ENCODE measurements around the gene MYOM3.
"Not testable (repeated sequence)": the region's sequence is repeated elsewhere in the genome, so short reads cannot be mapped to it uniquely, and the experiment has no call there.

Gene MYOM3

DNA sequence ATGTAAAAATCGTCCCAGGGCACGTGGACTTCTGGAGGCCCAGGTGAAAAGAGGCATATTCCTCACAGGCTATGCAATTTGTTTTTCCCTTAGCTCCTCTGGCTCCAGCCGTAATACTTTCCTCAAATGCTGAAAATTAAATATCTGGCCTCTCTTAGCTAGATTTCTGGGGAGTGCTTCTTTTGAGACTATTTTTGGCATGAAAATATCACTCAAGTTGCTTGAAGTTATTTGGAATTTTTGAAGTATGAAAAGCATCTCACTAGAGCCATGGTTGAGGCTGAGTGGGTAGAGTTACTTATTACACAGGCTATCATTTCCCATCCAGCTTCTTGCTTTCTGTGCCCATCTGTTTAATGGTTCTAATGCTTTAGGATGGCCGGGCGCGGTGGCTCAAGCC, 59.7 kb downstream of the MYOM3 start:
- peak in 1 of 42 donors; percentile 2 for DNase-seq
- intact Hi-C loops (cut with DNase I): no loop called here

DNA sequence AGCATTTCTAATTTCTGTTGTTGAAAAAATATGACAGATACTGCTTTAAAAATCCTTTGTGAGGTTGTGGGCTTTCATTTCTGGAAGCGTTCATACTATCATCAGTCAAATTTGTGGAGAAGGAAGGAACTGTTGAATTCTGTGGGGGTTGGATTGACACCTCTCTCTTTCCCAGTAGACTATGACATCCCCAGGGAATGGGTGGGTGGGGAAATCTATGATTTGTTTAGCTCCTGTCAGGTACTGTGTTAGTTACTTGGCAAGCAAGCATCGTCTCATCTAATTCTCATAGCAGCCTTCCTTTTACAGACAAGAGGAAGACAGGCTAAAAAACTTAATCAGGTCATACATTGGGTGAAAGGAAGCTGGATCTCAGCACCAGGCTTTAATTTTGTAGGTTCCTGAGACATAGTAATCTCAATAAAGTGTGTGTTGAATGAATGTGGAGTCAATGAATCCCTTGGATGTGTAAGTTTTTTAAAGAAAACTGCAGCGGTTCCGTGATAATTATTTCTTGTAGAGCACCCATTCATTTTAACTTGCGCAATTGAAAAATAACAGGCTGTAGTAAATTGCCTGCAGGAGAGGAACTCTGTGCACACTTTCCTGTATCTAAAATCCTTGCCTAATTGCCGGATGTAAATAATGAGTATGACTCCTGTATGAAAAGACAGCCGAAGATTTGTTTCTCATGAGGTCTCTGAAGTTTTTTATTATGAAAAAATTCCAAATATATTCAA, 60.6 kb downstream of the MYOM3 start:
- intact Hi-C loops (cut with DNase I): no loop called here
- DNase-seq: peak in 10 of 42 donors; percentile 5 to 67 (median 36)

DNA sequence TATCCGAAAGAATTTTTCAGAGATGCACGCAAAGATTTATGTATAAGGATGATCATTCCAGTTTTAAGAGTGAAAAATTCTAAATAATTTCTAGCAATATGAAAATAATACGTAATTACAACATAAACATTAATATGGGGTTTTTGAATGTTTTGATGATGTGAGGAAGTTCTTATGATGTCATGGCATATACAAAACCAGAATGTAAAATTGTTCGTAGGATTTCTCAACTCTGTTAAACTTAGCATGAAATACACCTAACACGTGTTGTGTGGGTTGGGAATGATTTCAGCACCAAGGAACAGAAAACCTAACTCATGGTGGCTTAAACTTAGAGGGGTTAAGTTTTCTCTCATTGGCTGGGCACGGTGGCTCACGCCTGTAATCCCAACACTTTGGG, 62.2 kb downstream of the MYOM3 start:
- intact Hi-C loops (cut with DNase I): no loop called here
- no peak for DNase-seq

DNA sequence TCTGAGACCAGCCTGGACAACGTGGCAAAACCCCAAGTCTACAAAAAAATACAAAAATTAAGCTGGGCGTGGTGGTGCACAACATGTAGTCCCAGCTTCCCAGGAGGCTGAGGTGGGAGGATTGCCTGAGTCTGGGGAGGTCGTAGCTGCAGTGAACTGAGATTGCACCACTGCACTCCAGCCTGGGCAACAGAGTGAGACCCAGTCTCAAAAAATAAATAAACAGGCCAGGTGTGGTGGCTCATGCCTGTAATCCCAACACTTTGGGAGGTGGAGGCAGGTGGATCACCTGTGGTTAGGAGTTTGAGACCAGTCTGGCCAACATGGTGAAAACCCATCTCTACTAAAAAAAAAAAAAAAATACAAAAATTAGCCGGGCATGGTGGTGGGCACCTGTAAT, 63.0 kb downstream of the MYOM3 start:
- intact Hi-C loops (cut with DNase I); DNase-seq: not testable (repeated sequence)

DNA sequence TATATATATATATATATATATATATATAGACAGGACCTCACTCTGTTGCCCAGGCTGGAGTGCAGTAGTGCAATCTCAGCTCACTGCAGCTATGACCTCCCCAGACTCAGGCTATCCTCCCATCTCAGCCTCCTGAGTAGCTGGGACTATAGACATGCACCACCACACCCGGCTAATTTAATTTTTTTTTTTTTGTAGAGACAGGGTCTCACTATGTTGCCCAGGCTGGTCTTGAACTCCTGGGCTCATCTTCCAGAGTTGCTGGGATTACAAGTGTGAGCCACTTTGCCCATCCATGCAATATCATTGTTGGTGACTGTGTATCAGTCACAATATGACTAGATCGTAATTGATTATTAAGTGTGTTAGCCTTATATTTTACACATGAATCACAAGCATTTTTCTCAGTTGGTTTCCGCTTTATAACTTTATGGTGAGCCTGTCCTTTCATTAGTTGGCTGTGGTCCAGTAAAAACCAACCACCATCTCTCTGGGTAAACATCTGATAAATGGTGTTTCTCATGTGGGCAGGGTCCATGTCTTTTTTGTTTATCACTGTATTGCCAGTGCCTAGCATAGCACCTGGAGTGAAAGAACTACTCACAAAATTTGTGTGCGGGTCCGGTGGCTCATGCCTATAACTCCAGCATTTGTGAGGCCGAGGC, 63.6 kb downstream of the MYOM3 start:
- DNase-seq: no peak
- intact Hi-C loops (cut with DNase I): no loop called here

DNA sequence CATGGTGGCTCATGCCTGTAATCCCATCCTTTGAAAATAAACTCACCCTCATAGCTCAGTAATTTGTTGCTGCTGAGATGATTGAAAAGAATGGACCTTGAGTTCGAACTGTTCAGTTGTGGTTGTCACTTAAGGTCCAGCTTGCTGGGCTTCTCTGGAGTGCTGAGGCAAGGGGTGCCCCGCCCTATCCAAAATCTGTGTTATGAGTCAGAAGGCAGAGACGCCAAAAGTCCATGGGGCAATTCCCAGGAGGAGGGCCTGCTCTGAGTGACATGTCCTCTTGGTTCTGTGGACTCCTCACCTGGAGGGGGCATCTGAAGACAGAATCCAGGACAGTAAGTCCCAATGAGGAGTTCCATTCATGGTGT, 64.8 kb downstream of the MYOM3 start:
- DNase-seq: no peak
- intact Hi-C loops (cut with DNase I): no loop called here

DNA sequence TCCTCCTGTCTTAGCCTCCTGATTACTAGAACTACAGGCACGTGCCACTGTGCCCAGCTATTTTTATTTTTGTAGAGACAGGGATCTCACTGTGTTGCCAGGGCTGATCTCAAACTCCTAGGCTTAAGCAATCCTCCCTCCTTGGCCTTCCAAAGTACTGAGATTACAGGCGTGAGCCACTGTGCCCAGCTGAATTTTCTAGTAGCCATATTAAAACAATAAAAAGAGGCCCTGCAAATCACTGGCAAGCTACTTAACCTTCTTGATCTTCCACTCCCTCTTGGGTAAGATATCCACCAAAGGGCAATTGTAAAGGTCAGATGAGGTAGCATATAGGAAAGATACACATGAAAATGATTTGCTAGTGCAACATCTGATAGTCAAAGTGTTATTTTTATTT, 66.2 kb downstream of the MYOM3 start:
- intact Hi-C loops (cut with DNase I): no loop called here
- DNase-seq: no peak

DNA sequence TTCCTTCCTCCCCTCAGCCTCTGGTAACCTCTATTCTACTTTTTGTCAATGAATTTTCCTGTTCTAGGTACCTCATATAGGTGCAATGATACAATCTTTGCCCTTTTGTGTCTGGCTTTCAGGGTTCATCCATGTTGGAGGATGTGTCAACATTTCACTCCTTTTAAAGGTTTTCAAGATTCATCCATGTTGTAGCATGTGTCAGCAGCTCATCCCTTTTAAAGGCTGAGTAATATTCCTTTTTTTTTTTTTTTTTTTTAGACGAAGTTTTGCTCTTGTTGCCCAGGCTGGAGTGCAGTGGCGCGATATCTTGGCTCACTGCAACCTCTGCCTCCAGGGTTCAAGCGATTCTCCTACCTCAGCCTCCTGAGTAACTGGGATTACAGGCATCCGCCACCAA, 67.3 kb downstream of the MYOM3 start:
- intact Hi-C loops (cut with DNase I); DNase-seq: not testable (repeated sequence)

DNA sequence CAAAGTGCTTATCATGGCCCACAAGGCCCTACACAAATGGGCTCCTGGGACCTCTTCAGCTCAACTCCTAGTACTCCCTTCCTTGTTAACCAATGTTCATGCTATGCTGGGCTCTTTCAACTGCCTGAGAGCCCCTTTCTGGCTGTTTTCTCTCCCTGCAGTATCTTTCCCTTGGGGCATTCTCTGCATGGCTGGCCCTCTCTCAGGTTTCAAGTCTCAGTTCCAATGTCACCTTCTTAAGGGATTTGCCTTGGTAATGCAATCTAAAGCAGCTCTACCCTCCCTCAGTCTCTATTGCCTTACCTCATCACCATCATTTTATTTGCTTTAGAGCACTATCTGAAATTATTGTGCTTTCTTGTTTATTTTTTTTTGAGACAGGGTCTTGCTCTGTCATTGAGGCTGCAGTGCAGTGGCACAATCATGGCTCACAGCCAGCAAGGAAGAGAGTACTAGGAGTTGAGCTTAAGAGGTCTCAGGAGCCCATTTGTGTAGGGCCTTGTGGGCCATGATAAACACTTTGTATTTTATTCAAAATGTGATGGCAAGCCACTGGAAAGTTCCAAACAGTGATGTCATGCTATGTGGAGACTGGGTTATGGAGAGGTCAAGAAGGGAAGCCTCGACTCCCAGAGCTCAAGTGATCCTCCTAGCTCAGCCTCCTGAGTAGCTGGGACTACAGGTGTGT, 68.4 kb downstream of the MYOM3 start:
- intact Hi-C loops (cut with DNase I): no loop called here
- no peak for DNase-seq

DNA sequence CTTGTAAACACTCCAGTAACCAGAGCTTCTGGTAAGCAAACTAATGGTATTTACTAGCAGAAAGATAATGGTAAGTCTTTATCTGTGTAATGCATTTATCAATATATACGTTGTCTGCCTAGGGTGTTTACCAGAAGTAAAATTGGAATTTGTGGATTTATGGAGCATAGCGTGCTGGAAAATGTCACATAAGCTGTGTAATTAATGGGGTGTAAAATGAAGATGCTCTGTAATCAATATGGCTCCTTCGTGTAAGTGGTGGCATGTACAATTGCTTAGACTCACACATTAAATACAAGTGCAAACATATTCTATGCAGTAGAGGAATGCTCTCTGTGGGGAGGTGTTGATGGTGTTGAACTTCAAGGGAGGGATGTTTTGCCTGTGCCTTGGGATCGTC, 69.6 kb downstream of the MYOM3 start:
- no peak for DNase-seq
- intact Hi-C loops (cut with DNase I): no loop called here

DNA sequence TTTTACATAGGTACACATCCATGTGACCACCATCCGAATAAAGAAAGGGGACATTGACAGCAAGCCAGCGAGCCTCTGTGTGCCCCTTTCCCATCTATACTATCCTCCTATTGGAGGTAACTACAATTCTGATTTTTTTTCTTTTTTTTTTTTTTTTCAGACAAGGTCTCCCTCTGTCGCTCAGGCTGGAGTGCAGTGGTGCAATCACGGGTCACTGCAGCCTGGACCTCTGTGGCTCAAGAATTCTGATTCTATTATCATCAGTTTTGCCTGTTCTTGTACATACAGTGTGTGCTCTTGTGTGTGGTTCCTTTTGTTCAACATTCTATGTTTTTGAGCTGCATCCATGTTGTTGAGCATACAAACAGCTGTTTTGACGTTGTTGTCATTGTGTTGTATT, 75.8 kb downstream of the MYOM3 start:
- intact Hi-C loops (cut with DNase I): no loop called here

DNA sequence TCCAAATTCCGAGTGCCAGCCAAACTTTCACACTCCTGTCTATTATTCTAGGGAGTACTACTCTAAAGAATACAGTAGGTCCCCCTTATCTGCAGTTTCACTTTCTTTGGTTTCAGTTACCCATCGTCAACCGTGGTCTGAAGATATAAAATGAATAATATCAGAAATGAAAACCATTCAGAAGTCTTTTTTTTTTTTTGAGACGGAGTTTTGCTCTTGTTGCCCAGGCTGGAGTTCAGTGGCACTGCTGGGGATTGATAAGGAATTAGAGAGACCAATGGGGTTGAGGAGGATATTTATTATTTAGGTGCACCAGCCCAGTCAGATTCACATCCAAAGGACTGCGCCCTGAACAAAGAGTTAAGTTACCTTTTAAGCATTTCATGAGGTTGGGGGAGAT, 79.0 kb downstream of the MYOM3 start:
- DNase-seq: no peak
- intact Hi-C loops (cut with DNase I): no loop called here

More for the DNA sequence above, 75.8 kb downstream of the MYOM3 start:
- no peak for DNase-seq

DNA sequence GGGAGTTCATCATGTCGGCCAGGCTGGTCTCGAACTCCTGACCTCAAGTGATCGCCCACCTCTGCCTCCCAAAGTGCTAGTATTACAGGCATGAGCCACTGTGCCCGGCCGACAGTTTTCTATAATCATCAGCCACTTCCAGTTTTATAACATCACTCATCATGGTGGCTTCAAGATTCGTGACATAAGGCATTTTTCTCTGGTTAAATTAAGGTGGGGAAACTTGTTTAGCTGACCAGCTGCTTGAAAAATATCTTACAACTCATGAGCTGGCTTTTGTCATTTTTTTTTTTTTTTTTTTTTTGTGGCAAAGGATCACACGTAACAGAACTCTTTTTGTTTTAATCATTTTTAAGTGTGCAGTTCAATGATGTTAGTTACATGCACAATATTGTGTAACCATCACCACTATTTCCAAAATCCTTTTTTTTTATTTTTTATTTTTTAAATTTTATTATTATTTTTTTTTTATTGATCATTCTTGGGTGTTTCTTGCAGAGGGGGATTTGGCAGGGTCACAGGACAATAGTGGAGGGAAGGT, 80.9 kb downstream of the MYOM3 start:
- intact Hi-C loops (cut with DNase I); DNase-seq: not testable (repeated sequence)

DNA sequence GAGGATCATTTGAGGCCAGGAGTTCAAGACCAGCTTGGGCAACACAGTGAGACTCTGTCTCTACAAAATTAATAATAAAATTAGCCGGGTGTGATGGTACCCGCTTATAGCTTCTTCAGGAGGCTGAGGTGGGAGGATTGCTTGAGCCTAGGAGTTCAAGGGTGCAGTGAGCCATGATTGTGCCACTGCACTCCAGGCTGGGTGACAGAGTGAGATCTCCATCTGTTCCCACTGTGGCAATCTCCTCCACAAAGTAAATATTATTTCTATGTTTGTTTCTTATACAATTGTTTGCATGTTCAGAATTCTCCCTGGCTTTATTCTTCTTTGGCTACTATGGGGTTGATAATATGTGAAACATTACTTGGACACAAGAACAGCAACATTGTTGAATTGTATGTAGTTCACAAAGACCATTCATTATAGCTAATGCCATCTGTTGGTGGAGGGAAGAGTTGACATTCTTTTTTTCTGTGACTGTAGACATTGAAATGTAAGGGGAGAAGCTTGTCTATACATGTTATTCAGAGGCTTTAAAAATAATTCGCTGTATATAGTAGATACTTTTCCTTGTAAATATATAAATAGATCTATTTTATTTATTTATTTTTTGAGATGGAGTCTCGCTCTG, 84.0 kb downstream of the MYOM3 start:
- DNase-seq: peak in 1 of 42 donors; percentile 15
- intact Hi-C loops (cut with DNase I): no loop called here

DNA sequence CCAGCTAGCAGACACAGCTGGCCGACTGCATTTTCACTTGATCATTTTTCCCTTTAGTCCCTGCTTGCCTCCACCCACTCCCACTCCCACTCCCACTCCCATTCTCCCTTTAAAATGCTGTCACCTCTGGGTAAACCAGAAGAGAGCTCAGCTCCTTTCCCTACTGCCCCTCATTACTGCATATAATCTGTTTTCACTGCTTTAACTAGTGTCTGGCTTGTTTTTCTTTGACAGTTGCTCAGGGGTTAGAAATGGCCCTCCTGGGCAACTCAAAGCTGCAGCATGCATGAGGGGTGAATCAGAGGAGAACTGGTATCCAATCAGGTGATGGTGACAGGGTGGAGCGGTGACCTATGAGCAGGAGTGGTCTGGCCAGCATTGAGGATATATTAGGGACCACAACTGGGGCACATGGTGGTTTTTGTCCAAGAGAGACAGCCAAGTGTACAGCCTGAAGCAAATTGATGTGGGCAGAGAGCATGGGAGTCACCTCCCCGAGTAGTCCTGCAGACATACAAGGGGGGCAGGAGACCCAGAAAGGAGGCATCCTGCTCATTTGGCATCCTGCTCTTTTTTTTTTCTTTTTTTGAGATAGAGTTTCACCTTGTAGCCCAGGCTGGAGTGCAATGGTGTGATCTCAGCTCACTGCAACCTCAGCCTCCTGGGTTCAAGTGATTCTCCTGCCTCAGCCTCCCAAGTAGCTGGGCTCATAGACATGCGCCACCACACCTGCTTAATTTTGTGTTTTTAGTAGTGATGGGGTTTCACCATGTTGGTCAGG, 89.2 kb downstream of the MYOM3 start:
- no peak for DNase-seq
- intact Hi-C loops (cut with DNase I): no loop called here

DNA sequence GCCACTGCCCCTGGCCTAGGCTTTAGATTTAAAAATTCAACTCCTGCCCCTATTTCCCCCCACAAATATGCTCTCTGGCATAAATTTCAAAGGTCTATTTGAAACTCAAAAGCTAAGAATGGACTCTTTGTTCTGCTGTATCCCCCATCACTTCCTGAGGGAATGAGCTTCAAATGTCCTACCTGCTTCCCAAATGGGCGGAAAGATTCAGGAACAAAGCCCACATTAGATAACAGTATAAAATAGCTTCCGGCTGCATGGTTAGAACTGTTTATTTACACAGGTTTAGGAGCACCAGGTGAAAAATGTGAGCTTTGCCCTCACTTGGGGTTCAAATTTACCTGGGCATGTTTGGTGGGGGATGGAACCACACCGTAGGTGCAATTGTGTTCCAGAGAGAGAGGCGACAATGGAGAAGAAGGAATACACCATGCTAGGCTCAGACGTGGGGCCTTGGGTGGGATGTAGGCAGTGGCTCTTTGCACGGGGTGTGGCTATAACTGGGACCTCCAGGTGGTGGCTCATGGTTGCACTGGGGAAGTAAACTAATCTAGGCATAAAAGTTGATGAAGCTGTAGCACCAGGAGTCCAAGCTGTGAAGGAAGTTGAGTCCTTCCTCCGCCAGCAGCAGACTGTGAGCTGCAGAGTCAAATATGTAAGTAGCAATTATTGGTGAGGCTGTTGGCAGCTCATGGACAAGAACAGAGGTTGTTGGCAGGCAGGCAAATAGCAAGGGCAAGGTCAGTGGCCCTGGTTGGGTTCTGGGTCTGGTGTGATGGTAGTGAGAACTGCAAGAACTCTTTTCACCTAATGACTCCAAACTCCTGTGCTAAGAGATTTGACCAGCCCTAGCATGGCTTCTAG, 90.3 kb downstream of the MYOM3 start:
- DNase-seq: no peak
- intact Hi-C loops (cut with DNase I): no loop called here

DNA sequence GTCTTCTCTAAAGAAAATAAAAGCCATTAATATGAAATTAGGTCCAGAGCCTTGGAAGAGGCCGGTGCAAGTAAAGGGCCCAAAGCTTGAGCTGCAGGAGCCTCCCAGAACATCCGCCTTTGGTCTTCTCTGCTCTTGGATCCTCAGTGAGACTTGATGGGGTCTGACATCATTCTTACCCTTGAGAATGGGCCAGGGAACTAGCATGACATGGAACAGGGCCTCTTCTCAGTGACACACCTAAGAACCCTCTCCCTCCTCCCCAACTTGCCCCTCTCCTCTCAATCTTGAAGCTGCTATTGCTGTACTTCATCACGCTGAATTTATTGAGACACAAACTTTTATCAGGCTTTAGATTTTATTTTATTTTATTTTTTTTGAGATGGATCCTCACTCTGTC, 91.5 kb downstream of the MYOM3 start:
- no peak for DNase-seq
- intact Hi-C loops (cut with DNase I): no loop called here

DNA sequence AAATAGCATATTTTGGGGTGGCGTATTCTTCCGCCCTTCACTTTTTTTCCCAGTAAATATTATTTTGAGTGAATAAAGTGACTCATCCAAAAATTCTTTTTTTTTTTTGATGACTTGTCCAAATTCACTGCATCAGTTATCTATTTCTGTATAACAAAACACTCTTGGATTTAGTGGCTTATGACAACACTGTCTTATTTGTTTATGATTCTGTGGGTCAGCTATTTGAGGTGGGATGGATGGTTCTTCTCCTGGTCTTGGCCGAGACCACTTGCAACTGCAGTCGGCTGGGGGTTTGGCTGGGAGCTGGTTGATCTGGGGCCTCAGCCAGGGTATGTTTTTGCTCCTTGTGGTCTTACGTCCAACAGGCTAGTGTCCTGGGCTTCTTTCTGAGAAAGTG, 91.9 kb downstream of the MYOM3 start:
- no peak for DNase-seq
- intact Hi-C loops (cut with DNase I): no loop called here

Measured in head of caudate nucleus (tissue), 42 donors.